ENCODE results near the gene MACROD2. TPM values are rescaled to one million over a fixed set of nuclear protein-coding genes. Genes with fewer than 3 reads are reported as not detected.

Gene MACROD2
- total and polyA plus RNA-seq, 4 donors = 0.66 to 10.5 (median 3.3) TPM

- Histone ChIP-seq H3K4me3 (ENCODE audit: low read depth in 1 of 3, low read length in 3 of 3) (no peak overlapping the region), H3K4me1 (ENCODE audit: control insufficient read depth in 4 of 4, insufficient read depth in 4 of 4, low read length in 3 of 4) (no peaks in the 10 kb centered on the region), H3K36me3 (ENCODE audit: control insufficient read depth in 4 of 4, insufficient read depth in 3 of 4, low read depth in 1 of 4, low read length in 3 of 4) (no peaks in the 10 kb centered on the region), H3K9me3 (ENCODE audit: control insufficient read depth in 4 of 4, low read length in 3 of 4) (no peaks in the 10 kb centered on the region), H3K27ac (ENCODE audit: low read depth in 1 of 2, low read length in 2 of 2) (no peak overlapping the region), H3K9ac (ENCODE audit: low read depth in 1 of 2, low read length in 2 of 2) (no peak overlapping the region), H3K27me3 (ENCODE audit: control insufficient read depth in 4 of 4, insufficient read depth in 4 of 4, low read length in 3 of 4) (no peaks in the 10 kb centered on the region)
- TF ChIP-seq SP1 (IDR thresholded peaks at IDR 0.05) (no peak), ZBTB33 (IDR thresholded peaks at IDR 0.05) (no peak), TAF1 (conservative IDR thresholded peaks at IDR 0.05) (no peak), EGR1 (IDR thresholded peaks at IDR 0.05; ENCODE audit: low read depth in 2 of 2) (no peak), MAX (IDR thresholded peaks at IDR 0.05) (no peak), RAD21 (IDR thresholded peaks at IDR 0.05) (no peak), REST (IDR thresholded peaks at IDR 0.05) (no peak), RXRA (IDR thresholded peaks at IDR 0.05) (no peak), JUND (IDR thresholded peaks at IDR 0.05) (no peak), GABPA (IDR thresholded peaks at IDR 0.05 in 1 of 2, conservative IDR thresholded peaks at IDR 0.05 in 1 of 2) (no peak), CTCF (IDR thresholded peaks at IDR 0.05; ENCODE audit: low read depth, low read length, missing input control) (no peak), FOXA2 (IDR thresholded peaks at IDR 0.05) (no peak), NR2F2 (IDR thresholded peaks at IDR 0.05) (no peak), HNF4A (conservative IDR thresholded peaks at IDR 0.05) (no peak), ATF3 (IDR thresholded peaks at IDR 0.05) (no peak), FOXA1 (IDR thresholded peaks at IDR 0.05) (no peak), YY1 (IDR thresholded peaks at IDR 0.05) (no peak), HNF4G (IDR thresholded peaks at IDR 0.05) (no peak)
- WGBS = 77% methylated on average over 1 of the region's 1 CpG
- DNase-seq (ENCODE audit: low spot score) = no peak
Measured at GRCh38 chr20:15257569-15257870, 1262.2 kb downstream of the MACROD2 start.

All from liver (tissue), 9 donors.